HG02798 (cell line): ENCODE data around the gene GNPDA2.

Experiments used
- ATAC-seq: cut with Tn5 transposase; IDR thresholded peaks from one replicate; pipeline ENCODE4 v1.9.1; 2021; ENCODE audit warnings: mild to moderate bottlenecking; ENCODE audit not compliant: unreplicated experiment, poor library complexity

The GNPDA2 gene

DNA sequence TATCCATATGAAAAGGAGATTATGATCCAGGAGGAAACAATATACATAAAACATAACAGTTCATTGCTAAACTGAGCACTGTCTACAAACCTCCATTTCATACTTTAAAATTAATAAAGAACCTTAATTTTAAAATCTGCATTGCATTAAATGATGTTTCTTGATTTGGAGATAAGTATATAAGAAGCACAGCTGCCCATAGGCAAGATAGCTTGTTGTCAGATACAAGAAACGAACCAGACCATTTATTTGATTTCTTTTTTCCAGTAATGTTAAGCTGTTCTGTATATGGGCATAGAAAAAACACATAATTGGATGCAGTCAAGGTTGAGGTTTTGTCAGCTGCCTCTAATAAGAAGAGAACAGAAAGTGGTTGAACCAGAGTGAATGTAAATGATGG is 41.7 kb downstream of the GNPDA2 start:
- ATAC-seq, result no peak

DNA sequence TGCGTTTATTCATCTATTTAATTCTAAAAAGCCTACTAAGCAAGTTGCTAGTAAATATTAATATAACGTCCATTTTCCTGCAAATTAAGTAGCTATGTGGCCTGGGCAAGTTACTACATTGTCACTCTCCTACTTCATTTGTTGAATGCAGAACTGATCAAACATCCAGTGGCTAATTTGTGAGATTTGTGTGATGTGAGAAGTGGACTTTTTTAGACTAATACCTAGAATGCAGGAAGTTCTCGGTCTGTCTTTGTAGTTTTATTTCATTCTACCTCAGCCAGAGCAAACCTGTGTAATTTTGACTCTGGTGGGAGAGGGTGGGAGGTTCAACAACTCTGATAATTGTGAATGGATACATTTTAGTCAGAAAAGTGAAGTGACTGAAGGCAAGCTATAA is 47.3 kb downstream of the GNPDA2 start:
- no peak for ATAC-seq

DNA sequence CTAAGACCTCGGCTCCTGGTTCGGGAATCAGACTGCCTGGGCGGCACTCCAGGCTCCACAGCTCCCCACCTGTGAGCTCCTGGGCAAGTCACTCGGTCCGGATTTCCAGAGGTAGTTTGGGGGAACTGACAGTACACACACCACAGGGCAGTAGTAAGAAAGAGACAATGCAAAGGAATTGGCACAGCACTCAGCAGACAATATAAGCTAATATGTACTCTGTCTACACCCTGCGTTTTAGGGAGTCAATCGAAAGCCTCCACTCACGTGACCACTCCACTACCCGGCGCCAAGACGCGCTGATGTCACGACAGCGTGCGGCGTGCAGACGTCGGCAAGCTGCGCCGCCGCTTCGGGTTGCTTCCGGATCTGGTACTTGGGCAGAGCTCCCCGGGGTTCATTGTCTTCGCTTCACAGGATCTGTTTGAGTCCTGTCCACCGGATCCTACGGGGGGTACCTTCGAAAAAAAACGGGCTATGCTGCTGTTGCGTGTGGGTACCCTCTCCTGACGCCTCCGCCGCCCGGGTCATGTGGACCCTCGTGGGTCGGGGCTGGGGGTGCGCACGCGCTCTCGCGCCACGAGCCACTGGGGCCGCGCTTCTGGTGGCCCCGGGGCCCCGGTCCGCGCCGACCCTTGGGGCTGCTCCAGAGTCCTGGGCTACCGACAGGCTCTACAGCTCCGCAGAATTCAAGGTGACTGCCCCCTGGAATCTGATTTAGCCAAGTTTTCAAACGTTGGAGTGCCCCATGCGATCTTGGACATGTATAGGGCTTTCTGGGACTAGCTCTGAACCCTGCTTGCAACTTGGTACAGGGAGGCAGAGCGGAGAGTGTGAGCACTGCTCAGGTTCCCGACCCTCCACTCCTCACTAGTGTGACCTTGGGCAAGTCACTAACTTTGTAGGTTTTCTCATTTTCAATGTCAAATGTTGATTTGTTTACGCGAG is 48.0 kb downstream of the GNPDA2 start, which contains the start of gene GUF1:
Gene GUF1 (plus strand): TSS at position 327 of the 948 bp plus-strand sequence. CDS start 203 bp downstream, at position 530.
- peak; percentile 97 for ATAC-seq

DNA sequence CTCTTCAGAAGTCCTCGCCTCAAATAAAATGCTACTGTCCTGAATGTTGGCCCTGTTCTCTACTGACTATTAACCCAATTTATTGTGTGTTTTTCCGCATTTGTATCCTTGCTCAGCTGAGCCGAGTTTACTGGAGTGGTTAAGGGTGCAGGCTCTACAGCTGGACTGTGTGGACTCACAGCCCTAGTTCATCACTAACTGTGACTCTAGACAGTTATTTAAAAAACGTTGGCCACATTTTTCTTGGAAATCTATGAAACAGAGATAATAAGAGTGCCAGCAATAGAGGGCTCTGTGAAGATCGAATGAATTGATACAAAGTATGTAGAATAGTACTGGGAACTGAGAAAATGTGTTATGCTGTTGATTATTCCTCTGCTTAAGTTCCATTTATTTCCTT is 51.0 kb downstream of the GNPDA2 start:
- ATAC-seq, result no peak

DNA sequence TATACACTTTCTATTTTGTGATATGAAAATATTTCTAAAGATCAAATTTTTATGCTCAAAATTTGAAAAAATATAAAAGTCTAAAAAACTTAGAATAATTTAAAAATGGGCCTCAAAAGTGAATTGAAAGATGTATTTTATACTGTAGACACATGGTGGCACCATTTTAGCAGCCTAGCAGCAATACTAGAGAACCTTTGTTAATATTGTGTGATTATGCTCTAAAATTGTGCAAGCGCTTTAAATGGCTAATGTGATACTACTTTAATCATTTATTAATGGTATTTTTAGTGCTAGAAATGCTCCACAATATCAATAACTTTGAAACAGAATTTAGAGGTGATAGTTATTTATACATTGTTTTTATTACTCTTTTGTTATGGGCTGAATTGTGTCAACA is 51.9 kb downstream of the GNPDA2 start:
- ATAC-seq, result no peak

DNA sequence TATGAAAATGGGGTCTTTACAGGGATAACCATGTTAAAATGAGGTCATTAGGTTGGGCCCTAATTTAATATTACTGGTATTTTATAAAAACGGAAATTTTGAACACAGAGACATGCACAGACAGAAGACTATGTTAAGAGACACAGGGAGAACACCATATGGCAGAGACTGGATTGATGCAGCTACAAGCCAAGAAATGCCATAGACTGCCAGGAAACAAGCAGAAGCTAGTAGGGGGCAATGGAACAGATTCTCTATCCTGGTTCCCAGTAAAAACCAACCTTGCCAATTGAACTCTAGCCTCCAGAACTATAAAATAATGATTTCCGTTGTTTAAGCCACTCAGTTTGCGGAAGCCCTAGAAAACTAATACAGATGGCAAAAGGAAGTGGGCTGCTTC is 54.7 kb downstream of the GNPDA2 start:
- no peak for ATAC-seq

DNA sequence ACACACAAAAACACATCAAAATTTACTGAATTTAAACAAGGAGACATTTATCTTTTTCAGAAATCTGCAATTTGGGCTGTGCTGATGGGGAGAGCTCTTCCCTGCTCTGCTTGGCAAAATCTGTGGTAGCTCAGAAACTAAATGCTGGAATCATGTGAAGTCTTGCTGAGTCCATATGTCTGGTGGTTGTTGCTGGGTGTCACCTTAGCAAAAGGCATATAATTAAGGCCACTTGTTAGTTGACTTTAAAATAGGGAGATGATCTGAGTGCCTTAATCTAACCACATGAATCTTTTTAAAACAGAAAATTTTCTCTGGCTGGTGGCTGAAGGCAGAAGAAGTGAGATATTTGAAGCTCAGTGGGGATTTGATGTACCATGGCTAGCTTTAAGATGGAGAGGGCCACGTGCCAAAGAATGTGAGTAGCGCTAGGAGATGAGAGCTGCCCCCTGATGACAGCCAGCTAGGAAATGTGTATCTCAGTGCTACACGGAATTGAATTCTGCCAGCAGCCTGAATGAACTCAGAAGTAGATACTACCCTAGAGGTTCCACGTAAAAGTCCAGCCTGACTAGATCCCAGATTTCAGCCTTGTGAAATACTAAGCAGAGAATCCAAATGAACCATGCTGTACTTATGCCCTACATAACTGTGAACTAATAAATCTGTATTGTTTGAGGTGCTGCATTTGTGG is 55.7 kb downstream of the GNPDA2 start:
- no peak for ATAC-seq

DNA sequence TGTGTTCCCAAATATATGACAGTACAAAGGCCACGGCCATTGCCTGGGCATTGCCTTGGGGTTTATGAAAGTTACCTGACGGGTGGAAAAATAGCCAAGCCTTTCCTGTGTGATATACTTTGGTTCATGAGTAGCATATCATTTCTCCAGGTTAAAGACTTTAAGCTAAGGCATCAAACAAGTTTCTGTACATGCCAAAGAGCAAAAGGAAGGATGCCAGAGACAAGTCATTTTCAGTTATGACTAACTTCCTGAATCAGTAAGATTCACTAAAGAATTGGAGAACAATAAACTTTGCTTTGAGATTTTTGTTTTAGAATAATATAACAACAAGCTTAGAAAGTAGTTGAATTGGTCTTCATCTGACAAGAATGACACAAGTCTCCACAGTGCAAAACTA is 57.8 kb downstream of the GNPDA2 start:
- ATAC-seq, result no peak

DNA sequence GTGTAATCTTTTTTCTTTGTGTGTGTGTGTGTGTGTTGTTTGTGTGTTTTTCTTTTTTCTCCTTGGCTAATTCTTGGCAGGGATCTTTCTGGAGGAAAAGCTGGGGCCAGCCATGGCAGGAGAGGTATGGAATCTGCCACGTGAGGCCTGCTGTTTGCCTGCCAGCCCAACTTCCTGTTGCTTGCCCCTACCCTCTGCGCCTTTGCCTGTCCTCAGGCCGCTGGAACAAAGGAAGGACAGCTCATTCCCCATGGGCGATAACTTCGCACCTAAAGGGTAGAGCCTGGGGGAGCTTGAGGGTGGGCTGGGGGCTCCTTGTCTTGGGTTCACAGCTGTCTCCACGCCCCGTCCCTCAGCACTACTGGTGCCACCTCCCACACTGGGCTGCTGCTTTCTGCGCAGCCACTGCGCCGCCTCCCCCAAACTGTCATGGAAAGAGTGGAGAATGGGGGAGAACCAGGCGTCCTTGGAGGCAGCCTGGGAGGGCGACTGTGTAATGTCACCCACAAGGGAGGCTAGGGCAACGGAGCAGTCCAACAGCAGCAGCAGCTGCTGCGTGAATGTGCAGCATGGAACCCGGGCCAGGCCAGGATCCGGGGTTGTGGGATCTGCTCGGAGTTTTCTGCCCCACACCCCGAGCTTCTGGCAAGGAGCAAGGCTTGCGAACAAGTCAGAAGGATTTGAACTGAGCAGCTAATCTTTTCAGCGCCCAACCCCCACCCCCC is 62.7 kb downstream of the GNPDA2 start:
- ATAC-seq, result no peak

DNA sequence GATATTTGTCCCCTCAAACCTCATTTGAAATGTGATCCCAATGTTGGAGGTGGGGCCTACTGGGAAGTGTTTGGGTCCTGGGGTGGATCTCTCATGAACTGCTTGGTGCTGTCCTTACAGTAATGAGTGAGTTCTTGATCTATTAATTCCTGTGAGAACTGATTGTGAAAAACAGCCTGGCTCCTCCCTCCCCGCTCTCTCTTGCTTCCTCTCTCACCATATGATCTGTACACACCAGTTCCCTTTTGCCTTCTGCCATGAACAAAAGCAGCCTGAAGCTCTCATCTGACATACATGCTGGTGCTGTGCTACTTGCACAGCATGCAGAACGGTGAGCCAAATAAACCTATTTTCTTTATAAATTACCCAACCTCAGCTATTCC is 63.7 kb downstream of the GNPDA2 start:
- peak; percentile 75 for ATAC-seq

DNA sequence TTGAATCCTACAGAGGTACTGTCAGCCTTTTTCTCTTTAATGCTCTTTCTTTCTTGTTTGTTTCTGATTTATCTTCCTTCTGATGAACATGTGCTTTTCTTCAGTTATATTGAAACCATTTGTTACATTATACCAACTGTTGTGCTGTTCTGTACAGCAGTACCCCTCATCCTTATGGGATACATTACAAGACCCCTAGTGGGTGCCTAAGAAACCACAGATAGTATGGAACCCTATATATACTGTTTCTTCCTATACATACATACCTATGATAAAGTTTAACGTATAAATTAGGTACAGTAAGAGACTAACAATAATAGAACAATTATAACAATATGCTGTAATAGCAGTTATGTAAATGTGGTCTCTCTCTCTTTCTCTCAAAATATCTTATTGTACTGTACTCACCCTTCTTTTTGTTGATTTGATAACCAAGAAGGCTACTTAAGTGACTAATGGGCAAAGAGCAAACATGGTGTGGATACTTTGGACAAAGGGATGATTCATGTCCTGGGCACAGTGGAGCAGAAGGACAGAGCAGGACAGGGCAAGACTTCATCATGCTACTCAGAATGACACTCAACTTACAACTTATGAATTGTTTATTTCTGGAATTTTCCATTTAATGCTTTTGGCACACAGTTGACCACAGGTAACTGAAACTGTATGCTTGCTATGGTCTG is 64.3 kb downstream of the GNPDA2 start:
- peak; percentile 7 for ATAC-seq

DNA sequence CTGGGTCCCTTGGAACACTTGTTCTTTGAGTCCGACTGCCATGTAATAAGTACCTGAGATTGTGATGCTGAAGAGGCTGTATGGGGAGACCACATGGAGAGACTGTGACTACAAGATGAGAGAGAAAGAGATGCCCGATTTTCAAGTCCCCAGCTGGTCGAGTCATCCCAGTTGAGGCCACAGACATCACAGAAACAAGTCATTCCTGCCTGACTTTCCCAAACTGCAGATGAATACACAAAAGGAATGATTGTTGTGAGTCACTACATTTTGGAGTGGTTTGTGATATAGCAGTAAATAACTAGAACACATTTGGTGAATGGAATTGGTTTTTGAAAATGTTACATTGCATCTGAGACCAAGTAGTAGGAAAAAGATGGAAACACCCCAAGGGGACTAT is 66.0 kb downstream of the GNPDA2 start:
- no peak for ATAC-seq

DNA sequence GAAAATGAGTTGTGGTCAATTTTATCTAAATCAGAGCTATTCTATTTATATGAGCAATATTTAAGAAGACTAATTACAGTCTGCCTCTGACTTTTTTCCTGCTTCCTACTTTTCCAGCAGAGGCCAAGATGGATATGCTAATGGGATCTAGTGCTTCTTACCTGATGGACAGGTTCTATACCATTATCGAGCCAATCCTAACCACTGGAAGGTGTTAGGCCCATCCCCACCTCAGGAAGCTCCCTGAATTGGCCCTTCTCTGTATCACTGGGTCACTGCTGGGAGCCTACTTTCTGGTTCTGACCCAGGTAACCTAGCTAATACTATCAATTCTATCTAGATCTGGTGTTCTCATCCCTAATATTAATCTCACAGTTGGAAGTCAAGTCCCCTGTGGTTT is 74.4 kb downstream of the GNPDA2 start:
- ATAC-seq, result no peak
